GM12878 (cell line): ENCODE measurements around the gene SERPINE2. TPM values are rescaled to one million over a fixed set of nuclear protein-coding genes. Genes with fewer than 3 reads are reported as not detected.

ENCODE experiments used
- ATAC-seq: fragments of 200-7000 bp; cut with Tn5 transposase; 3 replicates; pipeline ENCODE4 v1.9.1; 2020; ENCODE audit warnings: mild to moderate bottlenecking, moderate library complexity
- BruUV-seq: library from RNA; stranded (reverse); fragments of 400-500 nt; replicated peaks from 2 replicates; lab custom pipeline; 2021; lab: Mats Ljungman, UMichigan
- CTCF ChIA-PET: fragments of 300-600 bp; sonication (Branson Sonifier 250); formaldehyde crosslinking; extraction: SDS; loops from one replicate; lab custom pipeline; 2021; ENCODE audit warnings: inconsistent platforms; lab: Yijun Ruan, JAX
- POLR2A ChIA-PET: fragments of 350-600 bp; formaldehyde crosslinking; extraction: SDS; loops from one replicate; lab custom pipeline; 2021; ENCODE audit warnings: inconsistent platforms; lab: Charles Lee
- RAD21 ChIA-PET: fragments of 300-600 bp; sonication (Branson Sonifier 250); formaldehyde crosslinking; loops from one replicate; lab custom pipeline; 2023; ENCODE audit warnings: antibody characterized with exemption; ENCODE audit not compliant: unreplicated experiment; lab: Charles Lee
- SMC1A ChIA-PET: fragments of 300-600 bp; sonication (Branson Sonifier 250); formaldehyde crosslinking; loops from one replicate; lab custom pipeline; 2023; ENCODE audit not compliant: unreplicated experiment, uncharacterized antibody; lab: Charles Lee
- DNase-seq: peaks from one replicate; pipeline ENCODE4 v3.0.0-alpha.2; 2011; ENCODE audit warnings: low read depth, low spot score
- FAIRE-seq: peaks from 3 replicates; lab custom pipeline; 2011; peaks lifted over from hg19 to GRCh38; lab: Jason Lieb, UNC
- H2AFZ ChIP-seq: 2 replicates; pipeline ENCODE4 v1.6.0; 2011; ENCODE audit warnings: low read depth, low read length, control low read depth; ENCODE audit not compliant: control insufficient read depth
- H3K27ac ChIP-seq: 2 replicates; pipeline ENCODE4 v1.5.1; 2011; ENCODE audit warnings: control low read depth; ENCODE audit not compliant: control insufficient read depth, insufficient read depth
- H3K27me3 ChIP-seq, 2 experiments: replicated peaks in 1 of 2; 2 replicates each; pipeline versions ENCODE4 v1.6.0 to v1.6.1; 2011; ENCODE audit warnings: low read length in 1 of 2; ENCODE audit not compliant: control insufficient read depth in 2 of 2, insufficient read depth in 2 of 2
- H3K36me3 ChIP-seq, 2 experiments: 2 replicates each; pipeline ENCODE4 v1.5.1; 2011; ENCODE audit warnings: low read length in 1 of 2; ENCODE audit not compliant: control insufficient read depth in 2 of 2, insufficient read depth in 2 of 2
- H3K4me1 ChIP-seq: 2 replicates; pipeline ENCODE4 v1.6.1; 2011; ENCODE audit warnings: mild to moderate bottlenecking, low read length, moderate library complexity, mixed read lengths; ENCODE audit not compliant: control insufficient read depth, insufficient read depth
- H3K4me2 ChIP-seq: 2 replicates; pipeline ENCODE4 v1.6.0; 2011; ENCODE audit warnings: control low read depth; ENCODE audit not compliant: control insufficient read depth, insufficient read depth
- H3K4me3 ChIP-seq: fragments of 200-600 bp; sonication (generic); 2 replicates; pipeline ENCODE4 v1.5.1; 2016
- H3K79me2 ChIP-seq: 2 replicates; pipeline ENCODE4 v1.6.0; 2011; ENCODE audit warnings: low read length; ENCODE audit not compliant: control insufficient read depth, insufficient read depth
- H3K9ac ChIP-seq: 2 replicates; pipeline ENCODE4 v1.8.0; 2011; ENCODE audit warnings: low read length, control low read depth, mixed read lengths; ENCODE audit not compliant: control insufficient read depth, insufficient read depth
- H3K9me3 ChIP-seq: replicated peaks from 3 replicates; pipeline ENCODE4 v1.5.1; 2011; ENCODE audit warnings: mild to moderate bottlenecking, low read length; ENCODE audit not compliant: control insufficient read depth, insufficient read depth
- H4K20me1 ChIP-seq: 2 replicates; pipeline ENCODE4 v1.6.0; 2011; ENCODE audit not compliant: control insufficient read depth, insufficient read depth
- EGR1 ChIP-seq, 2 experiments: IDR thresholded peaks; 1 replicate in 1 of 2; 2 replicates in 1 of 2; pipeline ENCODE4 v1.6.1; 2011 to 2012; ENCODE audit warnings: low read depth in 2 of 2, low read length in 2 of 2, borderline replicate concordance in 1 of 2, mild to moderate bottlenecking in 1 of 2, moderate library complexity in 1 of 2
- MLLT1 ChIP-seq: fragments of 450-650 bp; IDR thresholded peaks from 2 replicates; pipeline ENCODE4 v1.6.1; 2016; ENCODE audit warnings: mild to moderate bottlenecking
- RAD51 ChIP-seq: fragments of 450-650 bp; IDR thresholded peaks from 2 replicates; pipeline ENCODE4 v1.6.1; 2016; ENCODE audit warnings: moderate library complexity, mild to moderate bottlenecking, inconsistent platforms
- RELA ChIP-seq: fragments of 450-650 bp; IDR thresholded peaks from 2 replicates; pipeline ENCODE4 v1.8.0; 2014; ENCODE audit warnings: borderline replicate concordance; ENCODE audit not compliant: partially characterized antibody
- SPI1 ChIP-seq: IDR thresholded peaks from 2 replicates; pipeline ENCODE4 v1.6.1; 2011; ENCODE audit warnings: low read depth, mild to moderate bottlenecking, low read length, moderate library complexity, borderline replicate concordance; ENCODE audit not compliant: insufficient read depth
- TCF3 ChIP-seq: IDR thresholded peaks from 2 replicates; pipeline ENCODE4 v1.6.1; 2012; ENCODE audit warnings: low read depth, mild to moderate bottlenecking, low read length, borderline replicate concordance; ENCODE audit not compliant: insufficient read depth
- WGBS: methylation state at CpG from one replicate; pipeline ENCODE4 v1.1.6; 2016; ENCODE audit warnings: low lambda C conversion rate; ENCODE audit not compliant: insufficient replicate concordance, insufficient coverage; ENCODE audit errors: missing lambda C conversion rate; 5-methylcytosine and 5-hydroxymethylcytosine counted together
- in situ Hi-C: fragments of 300-500 bp; cut with MboI; formaldehyde crosslinking; loops from 9 replicates; pipeline ENCODE4 v1.14.3; 2018; ENCODE audit warnings: mixed read lengths
- intact Hi-C: fragments of 100-400 bp; cut with micrococcal nuclease; formaldehyde crosslinking; loops from one replicate; pipeline ENCODE4 v1.14.2; 2022; ENCODE audit not compliant: unreplicated experiment
- polyA plus RNA-seq, 11 experiments: library from polyadenylated mRNA; depleted of rRNA in 4 of 11; unstranded in 6 of 11; stranded (reverse) in 5 of 11; fragments of >200 nt; fragmentation: Nextera tagmentation in 4 of 11; fragmentation: Illumina TruSeq in 1 of 11; extraction: Ambion mirVana in 4 of 11; extraction: Trizol in 1 of 11; gene quantifications; 1 replicate in 1 of 11; 2 replicates in 10 of 11; pipeline versions ENCODE4 v1.2.1 to v1.2.3, GENCODE V29; 2011 to 2016; ENCODE audit warnings: inconsistent platforms in 2 of 11, missing spikeins in 2 of 11, low read depth in 1 of 11
- total RNA-seq, 4 experiments: library from RNA; depleted of rRNA in 3 of 4; stranded (reverse); fragments of >200 nt in 3 of 4; fragmentation: Illumina TruSeq in 1 of 4; extraction: Trizol in 1 of 4; gene quantifications; 2 replicates each; pipeline versions ENCODE4 v1.2.1 to v1.2.3, GENCODE V29; 2013 to 2021
- TF ChIP-seq, protein P1 (sequence below): fragments of 450-650 bp; IDR thresholded peaks from 2 replicates; pipeline ENCODE4 v1.6.1; 2016; ENCODE audit warnings: mild to moderate bottlenecking

The SERPINE2 gene
- total and polyA plus RNA-seq, 10 of the 15 experiments (the other 5 are each of a cell fraction or from before 2014, with no cell fraction given), result 0.18 to 1.7 (median 0.39) TPM

GRCh38 chr2:224033601-224034000 is 5.5 kb downstream of the SERPINE2 start:
- H3K4me3 ChIP-seq, result no peak overlapping the region
- FAIRE-seq, result no peak
- peaks cover 7% of the 10 kb centered on the region; the same call in 1 of the 2 replicates for H3K4me1 ChIP-seq
- no TSS peak for BruUV-seq
- no peak overlapping the region for H2AFZ ChIP-seq
- WGBS, result 29% methylated on average over 3 of the region's 3 CpGs
- SMC1A ChIA-PET, result no interaction called here
- TF ChIP-seq TCF3 (no peak), SPI1 (0 out of 2 replicates have a peak, but pooled peaks have one; percentile 23)
- no peak overlapping the region for H3K27ac ChIP-seq
- POLR2A ChIA-PET, result no interaction called here
- no peak for DNase-seq
- in situ Hi-C loops (no loop called here), intact Hi-C loops (no loop called here)
- H3K27me3 ChIP-seq, result peaks cover 11 to 15% of the 10 kb centered on the region in 2 experiments
- H3K4me2 ChIP-seq, result no peak overlapping the region
- RAD21 ChIA-PET, result no interaction called here
- H4K20me1 ChIP-seq, result 0 out of 2 replicates have a peak, but pooled peaks cover 3% of the 10 kb centered on the region
- CTCF ChIA-PET, result no interaction called here
- H3K36me3 ChIP-seq, result no peaks in the 10 kb centered on the region
- no peaks in the 10 kb centered on the region for H3K79me2 ChIP-seq
- no peak for ATAC-seq
- H3K9ac ChIP-seq, result no peak overlapping the region
- H3K9me3 ChIP-seq, result no peaks in the 10 kb centered on the region; the same call in 2 of the 3 replicates

DNA sequence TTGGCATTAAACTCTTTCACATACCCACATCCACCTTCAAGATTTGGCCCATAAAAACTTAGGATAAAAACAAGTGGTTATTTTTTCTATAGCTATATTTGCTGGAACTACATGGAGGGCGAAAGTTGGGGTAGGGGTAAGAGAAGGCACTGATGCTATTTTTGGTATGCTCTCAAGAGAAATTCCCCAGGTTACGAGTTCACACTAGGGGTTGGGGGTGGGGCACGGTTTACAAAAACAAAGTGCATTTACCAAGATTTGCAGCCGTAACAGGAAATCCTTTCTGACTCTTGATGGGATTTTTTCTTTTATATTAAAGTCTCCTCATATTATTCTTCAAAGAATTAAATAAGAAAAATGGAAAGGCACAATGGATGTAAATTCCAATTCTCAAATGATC is 6.8 kb downstream of the SERPINE2 start:
- H3K4me2 ChIP-seq, result no peak overlapping the region
- WGBS, result 12% methylated on average over 4 of the region's 4 CpGs
- no peaks in the 10 kb centered on the region for H3K79me2 ChIP-seq
- in situ Hi-C loops (no loop called here), intact Hi-C loops (no loop called here)
- FAIRE-seq (no peak), ATAC-seq (no peak), DNase-seq (no peak)
- ChIA-PET POLR2A (no interaction called here), CTCF (no interaction called here), RAD21 (no interaction called here), SMC1A (no interaction called here)
- no peak overlapping the region for H3K4me3 ChIP-seq
- H4K20me1 ChIP-seq, result 0 out of 2 replicates have a peak, but pooled peaks cover 2% of the 10 kb centered on the region
- no TSS peak for BruUV-seq
- peaks cover 5% of the 10 kb centered on the region in 2 experiments for H3K27me3 ChIP-seq
- no peak overlapping the region for H3K9ac ChIP-seq
- H3K4me1 ChIP-seq, result no peaks in the 10 kb centered on the region
- TF ChIP-seq RAD51 (no peak), EGR1 (IDR thresholded peaks at IDR 0.05; ENCODE audit: borderline replicate concordance in 1 of 2, low read depth in 2 of 2, low read length in 2 of 2) (no peak), MLLT1 (no peak), RELA (no peak)
- TF ChIP-seq, protein P1, sequence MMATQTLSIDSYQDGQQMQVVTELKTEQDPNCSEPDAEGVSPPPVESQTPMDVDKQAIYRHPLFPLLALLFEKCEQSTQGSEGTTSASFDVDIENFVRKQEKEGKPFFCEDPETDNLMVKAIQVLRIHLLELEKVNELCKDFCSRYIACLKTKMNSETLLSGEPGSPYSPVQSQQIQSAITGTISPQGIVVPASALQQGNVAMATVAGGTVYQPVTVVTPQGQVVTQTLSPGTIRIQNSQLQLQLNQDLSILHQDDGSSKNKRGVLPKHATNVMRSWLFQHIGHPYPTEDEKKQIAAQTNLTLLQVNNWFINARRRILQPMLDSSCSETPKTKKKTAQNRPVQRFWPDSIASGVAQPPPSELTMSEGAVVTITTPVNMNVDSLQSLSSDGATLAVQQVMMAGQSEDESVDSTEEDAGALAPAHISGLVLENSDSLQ, result no peak
- H2AFZ ChIP-seq, result no peak overlapping the region
- H3K27ac ChIP-seq, result no peak overlapping the region
- H3K36me3 ChIP-seq, result no peaks in the 10 kb centered on the region
- H3K9me3 ChIP-seq, result no peaks in the 10 kb centered on the region; the same call in 2 of the 3 replicates
